Fibroblast of skin of left biceps (primary cell): ENCODE data around the gene CTSA.

Experiments
- DNase-seq, 2 experiments: peaks; one replicate each; pipeline ENCODE4 v3.0.0-alpha.2; 2013; ENCODE audit warnings: low read depth in 2 of 2

CTSA gene

GRCh38 chr20:45938727-45939438 lies 47.7 kb downstream of the CTSA start:
- no peak for DNase-seq

GRCh38 chr20:45940053-45940452 lies 48.9 kb downstream of the CTSA start:
- no peak for DNase-seq

- no peak for DNase-seq
Observed at GRCh38 chr20:45940469-45940868, 49.3 kb downstream of the CTSA start.

DNA sequence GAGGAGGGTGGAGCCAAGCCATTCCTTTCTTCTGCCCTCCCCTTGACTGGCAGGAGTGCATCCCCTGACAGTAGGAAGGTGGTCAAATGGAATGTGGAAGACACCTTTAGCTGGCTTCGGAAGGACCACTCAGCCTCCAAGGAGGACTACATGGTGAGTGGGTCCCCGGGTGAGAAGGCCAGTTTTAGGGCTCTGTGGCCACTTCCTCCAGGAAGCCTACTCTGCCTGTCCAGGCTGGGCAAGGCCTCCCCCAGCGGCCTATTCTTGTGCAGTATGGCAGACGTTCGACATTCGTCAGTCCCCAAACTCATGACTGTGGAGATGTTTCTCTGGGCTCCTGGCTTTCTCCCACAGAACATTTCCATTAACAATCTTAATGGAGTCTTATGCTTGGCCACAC lies 52.5 kb downstream of the CTSA start:
- DNase-seq: no peak

DNA sequence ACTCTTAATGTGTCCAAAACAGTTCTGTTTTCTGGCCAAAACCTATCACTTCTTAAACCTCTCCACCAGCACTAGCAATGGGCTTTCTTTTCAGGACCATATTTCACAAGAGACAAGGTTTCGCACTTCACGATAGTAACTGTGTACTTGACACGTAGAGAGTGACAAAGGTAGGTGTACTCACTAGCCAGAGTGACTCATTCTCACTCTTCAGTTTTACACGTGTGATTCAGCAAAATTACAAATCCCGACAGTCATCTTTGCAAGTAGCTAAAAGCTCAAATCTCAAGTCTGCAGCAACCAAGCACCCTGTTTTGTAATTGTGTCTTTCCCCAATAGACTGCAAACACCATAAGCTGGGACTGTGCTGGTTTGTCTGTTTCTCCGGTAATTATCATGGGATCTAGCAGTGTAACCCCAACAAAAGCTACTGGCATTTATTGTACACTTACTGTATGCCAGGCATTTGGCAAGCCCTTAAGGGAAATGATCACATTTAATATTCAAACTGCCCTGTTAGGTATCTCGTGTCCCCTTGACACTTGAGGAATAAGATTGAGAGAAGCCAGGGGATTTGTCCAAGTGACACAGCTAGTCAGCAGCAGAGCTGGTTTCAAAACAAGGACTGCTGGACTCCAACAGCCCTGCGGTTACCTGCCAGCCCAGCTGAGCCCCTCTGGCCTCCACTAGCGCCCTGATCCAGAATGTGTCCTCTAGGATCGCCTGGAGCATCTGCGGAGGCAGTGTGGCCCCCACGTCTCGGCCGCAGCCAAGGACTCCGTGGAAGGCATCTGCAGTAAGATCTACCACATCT lies 53.2 kb downstream of the CTSA start:
- DNase-seq: no peak

DNA sequence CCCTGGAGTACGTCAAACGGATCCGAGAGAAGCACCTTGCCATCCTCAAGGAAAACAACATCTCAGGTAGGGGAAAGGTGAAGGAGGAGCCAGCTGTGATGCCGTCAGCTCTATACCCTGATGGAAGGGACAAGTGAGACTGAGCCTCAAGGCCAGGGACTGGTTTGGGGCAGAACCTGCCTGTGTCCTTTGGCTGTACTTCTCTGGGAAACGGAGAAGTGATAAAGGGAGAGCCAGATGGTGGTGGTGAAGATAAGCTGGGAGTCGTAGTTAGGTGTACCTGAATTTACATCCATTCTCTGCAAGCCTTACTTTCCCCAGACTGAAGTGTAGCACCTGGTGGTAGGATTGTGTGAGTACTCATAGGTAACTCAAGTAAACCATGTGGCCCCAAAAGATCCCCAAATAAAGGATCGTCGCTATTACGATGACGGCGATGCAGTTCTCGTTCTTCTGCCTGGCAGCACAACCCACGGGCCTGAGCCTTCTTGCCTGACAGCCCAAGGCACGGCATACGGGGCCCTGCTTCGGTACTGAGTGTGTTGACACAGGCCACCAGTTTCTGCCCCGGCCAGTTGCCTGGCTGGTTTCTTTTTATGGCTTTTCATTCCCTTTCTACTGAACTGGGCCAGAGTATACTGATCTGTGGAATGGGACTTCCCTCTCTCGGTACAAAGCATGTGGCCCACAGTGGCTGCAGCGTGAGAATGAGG lies 54.0 kb downstream of the CTSA start:
- no peak for DNase-seq

GRCh38 chr20:45945678-45946148 lies 54.6 kb downstream of the CTSA start:
- DNase-seq: no peak

- no peak for DNase-seq
Observed at GRCh38 chr20:45946149-45946970, 55.2 kb downstream of the CTSA start.

DNA sequence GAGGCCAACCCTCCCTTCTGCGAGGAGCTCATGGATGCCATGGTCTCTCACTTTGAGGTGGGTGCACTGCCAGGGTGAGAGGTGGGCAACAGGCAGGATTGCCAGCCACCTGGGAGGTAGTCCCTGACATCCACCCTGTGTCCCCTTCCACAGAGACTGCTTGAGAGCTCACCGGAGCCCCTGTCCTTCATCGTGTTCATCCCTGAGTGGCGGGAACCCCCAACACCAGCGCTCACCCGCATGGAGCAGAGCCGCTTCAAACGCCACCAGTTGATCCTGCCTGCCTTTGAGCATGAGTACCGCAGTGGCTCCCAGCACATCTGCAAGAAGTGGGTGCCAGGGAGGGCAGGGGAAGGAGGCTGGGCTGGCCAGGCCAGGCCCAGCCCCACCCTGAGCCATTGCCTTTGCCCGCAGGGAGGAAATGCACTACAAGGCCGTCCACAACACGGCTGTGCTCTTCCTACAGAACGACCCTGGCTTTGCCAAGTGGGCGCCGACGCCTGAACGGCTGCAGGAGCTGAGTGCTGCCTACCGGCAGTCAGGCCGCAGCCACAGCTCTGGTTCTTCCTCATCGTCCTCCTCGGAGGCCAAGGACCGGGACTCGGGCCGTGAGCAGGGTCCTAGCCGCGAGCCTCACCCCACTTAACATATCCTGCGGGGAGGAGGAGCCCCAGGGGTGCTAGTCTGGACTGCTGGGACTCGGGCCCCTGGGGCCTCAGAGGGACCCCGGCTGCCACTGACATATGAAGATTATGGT lies 56.2 kb downstream of the CTSA start:
- no peak for DNase-seq

- no peak for DNase-seq
Observed at GRCh38 chr20:45948261-45948733, 57.2 kb downstream of the CTSA start.
